K562 (cell line): ENCODE data around the gene MAST1. TPM values are rescaled to one million over a fixed set of nuclear protein-coding genes. Genes with fewer than 3 reads are reported as not detected.

ENCODE experiments used
- CHD7 ChIP-seq: fragments of 200-600 bp; sonication (generic); IDR thresholded peaks from one replicate; pipeline ENCODE4 v1.6.1; 2012; ENCODE audit warnings: mild to moderate bottlenecking, low read depth, low read length, inconsistent platforms
- E2F6 ChIP-seq, 2 experiments: IDR thresholded peaks; 2 replicates each; pipeline ENCODE4 v1.6.1; 2011; ENCODE audit warnings: borderline replicate concordance in 1 of 2, control low read depth in 1 of 2, low read depth in 1 of 2, low read length in 1 of 2, mild to moderate bottlenecking in 1 of 2, mixed read lengths in 1 of 2, moderate library complexity in 1 of 2; ENCODE audit not compliant: insufficient read depth in 1 of 2, insufficient read length in 1 of 2, poor library complexity in 1 of 2, severe bottlenecking in 1 of 2; ENCODE audit errors: extremely low read depth in 1 of 2
- HDAC1 ChIP-seq, 2 experiments: fragments of 450-650 bp; IDR thresholded peaks; 2 replicates each; pipeline ENCODE4 v1.6.1; 2016 to 2017; ENCODE audit warnings: inconsistent platforms in 1 of 2, mild to moderate bottlenecking in 1 of 2, moderate library complexity in 1 of 2
- HDAC3 ChIP-seq: fragments of 450-650 bp; IDR thresholded peaks from 2 replicates; pipeline ENCODE4 v1.6.1; 2018; ENCODE audit warnings: borderline replicate concordance, mild to moderate bottlenecking, moderate library complexity; ENCODE audit not compliant: partially characterized antibody
- MAX ChIP-seq: sonication (generic); formaldehyde crosslinking; IDR thresholded peaks from 2 replicates; pipeline ENCODE4 v1.9.0; 2022; ENCODE audit warnings: mild to moderate bottlenecking, missing genetic modification reagents
- MCM2 ChIP-seq: fragments of 450-650 bp; IDR thresholded peaks from 2 replicates; pipeline ENCODE4 v1.6.1; 2017; ENCODE audit warnings: low read depth, mild to moderate bottlenecking
- NCOA1 ChIP-seq: fragments of 450-650 bp; IDR thresholded peaks from 2 replicates; pipeline ENCODE4 v1.6.1; 2016; ENCODE audit warnings: low read depth
- NRF1 ChIP-seq, 2 experiments: fragments of 450-650 bp; IDR thresholded peaks in 1 of 2; conservative IDR thresholded peaks in 1 of 2; 2 replicates each; pipeline ENCODE4 v1.6.1; 2014; ENCODE audit warnings: mild to moderate bottlenecking in 2 of 2
- ZBTB5 ChIP-seq: fragments of 450-650 bp; IDR thresholded peaks from 2 replicates; pipeline ENCODE4 v1.6.1; 2017; ENCODE audit warnings: antibody characterized with exemption
- ZNF384 ChIP-seq: IDR thresholded peaks from 2 replicates; pipeline ENCODE4 v1.6.1; 2012; ENCODE audit warnings: low read depth, low read length, improper control_type of control experiment
- ZNF436 ChIP-seq: fragments of 250-450, 450-650 bp; sonication (Bioruptor Pico); formaldehyde crosslinking; IDR thresholded peaks from 2 replicates; pipeline ENCODE4 v1.7.0; 2020; ENCODE audit warnings: mild to moderate bottlenecking
- polyA plus RNA-seq, 8 experiments: library from polyadenylated mRNA; depleted of rRNA in 4 of 8; stranded (reverse) in 5 of 8; unstranded in 3 of 8; fragments of >200 nt; fragmentation: Nextera tagmentation in 2 of 8; fragmentation: Illumina TruSeq in 1 of 8; extraction: Ambion mirVana in 2 of 8; extraction: Trizol in 1 of 8; gene quantifications; 2 replicates each; pipeline versions ENCODE4 v1.2.1 to v1.2.3, GENCODE V29; 2011 to 2014; ENCODE audit warnings: inconsistent platforms in 1 of 8, missing spikeins in 1 of 8
- total RNA-seq, 7 experiments: library from RNA; depleted of rRNA in 6 of 7; stranded (reverse); fragments of >200 nt in 6 of 7; fragmentation: Illumina TruSeq in 2 of 7; extraction: Trizol in 2 of 7; gene quantifications; 2 replicates each; pipeline versions ENCODE4 v1.2.1 to v1.2.3, GENCODE V29; 2011 to 2021; ENCODE audit warnings: low replicate concordance in 1 of 7

Gene MAST1
- total and polyA plus RNA-seq, 9 of the 15 experiments (the other 6 are each of a cell fraction or from before 2014, with no cell fraction given) = 0.48 to 10.3 (median 3.9) TPM

- TF ChIP-seq E2F6 (IDR thresholded peaks at IDR 0.05; ENCODE audit: borderline replicate concordance in 1 of 2, extremely low read depth in 1 of 2, insufficient read depth in 1 of 2, insufficient read length in 1 of 2, low read depth in 1 of 2, low read length in 1 of 2, poor library complexity in 1 of 2, severe bottlenecking in 1 of 2) = no peak
- TF ChIP-seq HDAC1 (IDR thresholded peaks at IDR 0.05) = 0 out of 4 replicates have a peak, but pooled peaks of 1 of the 2 experiments have one; percentile 19
- TF ChIP-seq CHD7 = no peak
- no peak for TF ChIP-seq NCOA1
- TF ChIP-seq HDAC3 = no peak
- TF ChIP-seq ZBTB5 = no peak
- TF ChIP-seq MCM2 = no peak
- no peak for TF ChIP-seq ZNF436 (CRISPR knock-in tag)
- TF ChIP-seq MAX (CRISPR knock-in tag) = peak; percentile 57
- no peak for TF ChIP-seq ZNF384
- no peak for TF ChIP-seq NRF1 (conservative IDR thresholded peaks at IDR 0.05 in 1 of 2, IDR thresholded peaks at IDR 0.05 in 1 of 2)
These were observed 806 bp downstream of the MAST1 start (continued) for GRCh38 chr19:12838886-12839756.
